HepG2 (cell line): Measurements from ENCODE around the gene PIEZO1. TPM values are rescaled to one million over a fixed set of nuclear protein-coding genes. Genes with fewer than 3 reads are reported as not detected.

Source experiments
- FOSL1 ChIP-seq: sonication (generic); formaldehyde crosslinking; IDR thresholded peaks from 2 replicates; pipeline ENCODE4 v1.9.0; 2021; ENCODE audit warnings: missing genetic modification reagents, borderline replicate concordance
- GRHL1 ChIP-seq: sonication (generic); formaldehyde crosslinking; conservative IDR thresholded peaks from 2 replicates; pipeline ENCODE4 v1.8.0; 2022; ENCODE audit warnings: missing genetic modification reagents
- KLF12 ChIP-seq: sonication (generic); formaldehyde crosslinking; IDR thresholded peaks from 2 replicates; pipeline ENCODE4 v1.4.0; 2020; ENCODE audit warnings: missing genetic modification reagents, borderline replicate concordance
- KLF15 ChIP-seq: sonication (generic); formaldehyde crosslinking; IDR thresholded peaks from 2 replicates; pipeline ENCODE4 v1.8.1; 2023; ENCODE audit warnings: borderline replicate concordance, mild to moderate bottlenecking, inconsistent platforms, missing genetic modification reagents, mixed read lengths
- MZF1 ChIP-seq: sonication (generic); formaldehyde crosslinking; IDR thresholded peaks from 2 replicates; pipeline ENCODE4 v1.8.1; 2023; ENCODE audit warnings: mild to moderate bottlenecking, missing genetic modification reagents, borderline replicate concordance
- PAF1 ChIP-seq: IDR thresholded peaks from 2 replicates; pipeline ENCODE4 v1.6.1; 2016; ENCODE audit warnings: missing genetic modification reagents, missing compliant biosample characterization
- TBX3 ChIP-seq: fragments of 450-650 bp; IDR thresholded peaks from 2 replicates; pipeline ENCODE4 v1.6.1; 2017; ENCODE audit warnings: antibody characterized with exemption, mild to moderate bottlenecking, inconsistent platforms, borderline replicate concordance
- TCF12 ChIP-seq, 2 experiments: fragments of 450-650 bp in 1 of 2; sonication (generic) in 1 of 2; formaldehyde crosslinking in 1 of 2; IDR thresholded peaks; 2 replicates each; pipeline versions ENCODE4 v1.6.1 to v1.8.0; 2017 to 2022; ENCODE audit warnings: antibody characterized with exemption in 1 of 2, mild to moderate bottlenecking in 1 of 2, missing genetic modification reagents in 1 of 2, moderate library complexity in 1 of 2
- ZNF367 ChIP-seq: sonication (generic); formaldehyde crosslinking; IDR thresholded peaks from 2 replicates; pipeline ENCODE4 v1.4.0; 2020; ENCODE audit warnings: missing genetic modification reagents, borderline replicate concordance
- ZNF589 ChIP-seq: sonication (generic); formaldehyde crosslinking; conservative IDR thresholded peaks from 2 replicates; pipeline ENCODE4 v1.8.0; 2022; ENCODE audit warnings: mild to moderate bottlenecking, moderate library complexity, missing genetic modification reagents
- ZNF773 ChIP-seq: sonication (generic); formaldehyde crosslinking; IDR thresholded peaks from 2 replicates; pipeline ENCODE4 v1.4.0; 2020; ENCODE audit warnings: missing genetic modification reagents, borderline replicate concordance
- polyA plus RNA-seq, 8 experiments: library from polyadenylated mRNA; depleted of rRNA in 3 of 8; stranded (reverse) in 7 of 8; unstranded in 1 of 8; fragments of >200 nt; fragmentation: Illumina TruSeq in 4 of 8; extraction: Trizol in 4 of 8; gene quantifications; 2 replicates each; pipeline versions ENCODE4 v1.2.1 to v1.2.3, GENCODE V29; 2011 to 2016; ENCODE audit warnings: low read depth in 4 of 8, missing spikeins in 1 of 8, mixed read lengths in 1 of 8; ENCODE audit not compliant: insufficient read depth in 1 of 8
- total RNA-seq, 5 experiments: library from RNA; depleted of rRNA; stranded (reverse); fragments of >200 nt; fragmentation: Illumina TruSeq; extraction: Trizol; gene quantifications; 2 replicates each; pipeline ENCODE4 v1.2.3, GENCODE V29; 2016; ENCODE audit warnings: low read depth in 1 of 5

PIEZO1 gene
- total and polyA plus RNA-seq, 2 of the 13 experiments (the other 11 are each of a cell fraction or from before 2014, with no cell fraction given) = 67.9 to 85.0 TPM

- no peak for TF ChIP-seq KLF12
- TF ChIP-seq ZNF773 (CRISPR knock-in tag) = 0 out of 2 replicates have a peak, but pooled peaks have one; percentile 19
- 0 out of 2 replicates have a peak, but pooled peaks have one; percentile 39 for TF ChIP-seq MZF1 (CRISPR knock-in tag)
- TF ChIP-seq ZNF589 (CRISPR knock-in tag) = 0 out of 2 replicates have a peak, but pooled peaks have one; percentile 6
- no peak for TF ChIP-seq FOSL1
- no peak for TF ChIP-seq TCF12 (IDR thresholded peaks at IDR 0.05)
- no peak for TF ChIP-seq TCF12 (CRISPR knock-in tag; IDR thresholded peaks at IDR 0.05)
- no peak for TF ChIP-seq ZNF367
- no peak for TF ChIP-seq PAF1 (CRISPR knock-in tag)
- no peak for TF ChIP-seq GRHL1 (CRISPR knock-in tag)
- TF ChIP-seq KLF15 (CRISPR knock-in tag) = no peak
- TF ChIP-seq TBX3 = no peak
- TF ChIP-seq, all 625 proteins: peak for 82
These were observed 41.1 kb downstream of the PIEZO1 start (continued) for GRCh38 chr16:88743693-88744576.
